C4-2B (cell line): ENCODE measurements around the gene RBM47.

ENCODE experiments used
- ZFX ChIP-seq: fragments of 450-650 bp; IDR thresholded peaks from 2 replicates; pipeline ENCODE4 v1.6.1; 2017
- TF ChIP-seq, protein P1 (sequence below): fragments of 450-650 bp; conservative IDR thresholded peaks from 2 replicates; pipeline ENCODE4 v1.5.1; 2017; ENCODE audit warnings: mild to moderate bottlenecking

DNA sequence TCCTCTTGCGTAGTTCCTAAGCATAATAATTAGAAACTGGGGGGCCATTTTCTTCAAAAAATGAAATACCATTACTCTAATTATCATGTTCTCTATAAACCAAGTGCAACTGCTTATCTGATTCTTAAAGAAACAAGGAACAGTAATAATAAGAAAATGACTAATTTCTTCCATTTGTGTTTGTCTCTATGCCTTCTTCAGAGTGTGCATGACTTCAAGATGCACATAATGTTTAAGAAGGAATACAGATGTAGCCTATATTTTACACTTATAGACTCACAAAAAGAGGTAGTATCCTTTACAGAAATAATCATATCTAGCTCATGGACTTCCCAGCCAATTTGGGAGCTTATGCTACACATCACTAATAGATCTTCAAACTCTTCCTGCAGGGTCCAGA, 162.9 kb downstream of the RBM47 start:
- TF ChIP-seq, protein P1, sequence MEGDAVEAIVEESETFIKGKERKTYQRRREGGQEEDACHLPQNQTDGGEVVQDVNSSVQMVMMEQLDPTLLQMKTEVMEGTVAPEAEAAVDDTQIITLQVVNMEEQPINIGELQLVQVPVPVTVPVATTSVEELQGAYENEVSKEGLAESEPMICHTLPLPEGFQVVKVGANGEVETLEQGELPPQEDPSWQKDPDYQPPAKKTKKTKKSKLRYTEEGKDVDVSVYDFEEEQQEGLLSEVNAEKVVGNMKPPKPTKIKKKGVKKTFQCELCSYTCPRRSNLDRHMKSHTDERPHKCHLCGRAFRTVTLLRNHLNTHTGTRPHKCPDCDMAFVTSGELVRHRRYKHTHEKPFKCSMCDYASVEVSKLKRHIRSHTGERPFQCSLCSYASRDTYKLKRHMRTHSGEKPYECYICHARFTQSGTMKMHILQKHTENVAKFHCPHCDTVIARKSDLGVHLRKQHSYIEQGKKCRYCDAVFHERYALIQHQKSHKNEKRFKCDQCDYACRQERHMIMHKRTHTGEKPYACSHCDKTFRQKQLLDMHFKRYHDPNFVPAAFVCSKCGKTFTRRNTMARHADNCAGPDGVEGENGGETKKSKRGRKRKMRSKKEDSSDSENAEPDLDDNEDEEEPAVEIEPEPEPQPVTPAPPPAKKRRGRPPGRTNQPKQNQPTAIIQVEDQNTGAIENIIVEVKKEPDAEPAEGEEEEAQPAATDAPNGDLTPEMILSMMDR: no peak
- TF ChIP-seq ZFX: no peak
